B cell (primary cell): ENCODE measurements around the gene DPH7.

Experiments used
- EZH2 ChIP-seq: IDR thresholded peaks from 2 replicates; pipeline ENCODE4 v1.6.1; 2012; ENCODE audit warnings: borderline replicate concordance, low read depth, mild to moderate bottlenecking, moderate library complexity, low read length; ENCODE audit not compliant: insufficient read depth, poor library complexity, severe bottlenecking
- TF ChIP-seq, protein P1 (sequence below): fragments of 200-600 bp; IDR thresholded peaks from one replicate; pipeline ENCODE4 v1.8.0; 2022; ENCODE audit warnings: antibody characterized with exemption, mild to moderate bottlenecking

DNA sequence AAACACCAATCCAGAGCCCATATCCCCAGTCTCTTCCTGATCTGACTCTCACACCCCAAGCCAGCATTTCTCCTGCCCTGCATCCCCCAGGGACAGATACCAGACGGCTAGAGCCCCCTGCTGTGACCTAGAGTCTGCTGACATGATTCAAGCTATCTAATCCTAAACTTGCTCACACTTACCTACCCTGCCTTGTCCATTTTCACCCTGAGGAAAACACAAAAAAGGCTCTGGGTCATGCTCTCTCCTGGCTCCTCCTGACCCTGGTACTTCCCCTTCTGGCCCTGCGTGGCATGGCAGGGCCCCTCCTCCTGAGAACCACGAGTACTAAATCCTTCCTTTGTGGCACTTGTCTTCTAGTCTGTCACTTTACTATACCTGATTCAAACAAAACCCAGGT lies 23.9 kb upstream of the DPH7 start:
- TF ChIP-seq, protein P1, sequence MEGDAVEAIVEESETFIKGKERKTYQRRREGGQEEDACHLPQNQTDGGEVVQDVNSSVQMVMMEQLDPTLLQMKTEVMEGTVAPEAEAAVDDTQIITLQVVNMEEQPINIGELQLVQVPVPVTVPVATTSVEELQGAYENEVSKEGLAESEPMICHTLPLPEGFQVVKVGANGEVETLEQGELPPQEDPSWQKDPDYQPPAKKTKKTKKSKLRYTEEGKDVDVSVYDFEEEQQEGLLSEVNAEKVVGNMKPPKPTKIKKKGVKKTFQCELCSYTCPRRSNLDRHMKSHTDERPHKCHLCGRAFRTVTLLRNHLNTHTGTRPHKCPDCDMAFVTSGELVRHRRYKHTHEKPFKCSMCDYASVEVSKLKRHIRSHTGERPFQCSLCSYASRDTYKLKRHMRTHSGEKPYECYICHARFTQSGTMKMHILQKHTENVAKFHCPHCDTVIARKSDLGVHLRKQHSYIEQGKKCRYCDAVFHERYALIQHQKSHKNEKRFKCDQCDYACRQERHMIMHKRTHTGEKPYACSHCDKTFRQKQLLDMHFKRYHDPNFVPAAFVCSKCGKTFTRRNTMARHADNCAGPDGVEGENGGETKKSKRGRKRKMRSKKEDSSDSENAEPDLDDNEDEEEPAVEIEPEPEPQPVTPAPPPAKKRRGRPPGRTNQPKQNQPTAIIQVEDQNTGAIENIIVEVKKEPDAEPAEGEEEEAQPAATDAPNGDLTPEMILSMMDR = no peak
- TF ChIP-seq EZH2 = no peak
